HG03039 (cell line): ENCODE measurements around the gene IDI2.
"Not testable (repeated sequence)": the region's sequence is repeated elsewhere in the genome, so short reads cannot be mapped to it uniquely, and the experiment has no call there.

Source experiments
- ATAC-seq: cut with Tn5 transposase; IDR thresholded peaks from one replicate; pipeline ENCODE4 v1.9.1; 2021; ENCODE audit warnings: mild to moderate bottlenecking, moderate library complexity; ENCODE audit not compliant: unreplicated experiment

Gene IDI2

DNA sequence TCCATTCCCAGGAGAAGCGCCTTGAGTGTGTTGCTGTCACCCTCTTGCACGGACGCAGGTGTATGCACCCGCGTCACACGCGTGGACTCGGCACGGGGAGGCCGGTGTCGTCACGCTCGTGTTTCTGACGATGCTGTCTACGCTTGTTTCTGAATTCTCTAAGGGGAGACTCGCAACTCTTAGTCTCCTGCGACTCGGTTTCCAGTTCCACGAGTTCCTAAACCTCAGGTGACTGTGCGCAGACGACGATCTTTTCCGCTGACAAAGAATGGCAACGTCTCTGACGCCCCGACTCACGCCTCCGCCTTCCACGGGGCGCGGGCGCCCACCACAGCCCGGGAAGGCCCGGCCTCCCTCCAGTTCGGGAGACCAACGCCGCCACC, 22.7 kb upstream of the IDI2 start:
- no peak for ATAC-seq

- no peak for ATAC-seq
Observed at GRCh38 chr10:1047937-1048336, 22.3 kb upstream of the IDI2 start.

GRCh38 chr10:1045415-1045814, 19.8 kb upstream of the IDI2 start:
- no peak for ATAC-seq

DNA sequence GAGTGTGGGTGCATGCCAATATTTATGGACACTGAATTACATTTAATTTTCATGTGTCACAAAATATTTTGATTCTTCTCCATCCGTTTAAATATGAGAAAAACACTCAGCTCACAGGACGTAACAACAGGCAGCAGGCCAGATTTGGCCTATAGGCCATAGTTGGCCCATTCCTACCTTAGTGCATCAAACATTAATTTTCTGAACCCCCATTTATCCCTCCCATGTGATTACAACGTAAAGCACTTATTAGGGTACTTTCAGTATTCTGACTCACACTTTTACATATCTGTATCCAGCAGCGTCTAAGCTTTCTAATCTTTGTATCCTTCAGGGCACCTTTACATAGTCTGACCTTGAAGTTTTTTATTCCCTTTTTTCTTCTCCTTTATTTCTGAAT, 19.3 kb upstream of the IDI2 start:
- ATAC-seq = no peak

DNA sequence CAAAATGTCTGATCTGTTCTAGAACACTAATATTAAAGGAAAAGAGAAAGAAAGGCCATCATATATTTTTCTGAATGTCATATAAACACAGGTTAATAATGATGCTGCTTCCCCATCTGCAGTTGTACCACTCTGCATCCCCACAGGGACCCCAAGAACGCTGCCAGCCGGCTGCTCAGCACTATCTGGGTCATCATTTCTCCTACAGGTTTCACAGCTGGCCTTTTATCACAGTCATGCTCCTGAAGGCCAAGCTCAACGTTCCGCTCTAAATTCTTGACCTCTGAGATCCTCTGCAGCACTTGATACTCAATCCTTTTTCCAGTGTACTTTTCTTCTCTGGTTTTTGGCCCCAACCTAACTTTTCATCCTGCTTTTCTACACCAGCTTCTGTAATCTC, 18.5 kb upstream of the IDI2 start:
- ATAC-seq = no peak

DNA sequence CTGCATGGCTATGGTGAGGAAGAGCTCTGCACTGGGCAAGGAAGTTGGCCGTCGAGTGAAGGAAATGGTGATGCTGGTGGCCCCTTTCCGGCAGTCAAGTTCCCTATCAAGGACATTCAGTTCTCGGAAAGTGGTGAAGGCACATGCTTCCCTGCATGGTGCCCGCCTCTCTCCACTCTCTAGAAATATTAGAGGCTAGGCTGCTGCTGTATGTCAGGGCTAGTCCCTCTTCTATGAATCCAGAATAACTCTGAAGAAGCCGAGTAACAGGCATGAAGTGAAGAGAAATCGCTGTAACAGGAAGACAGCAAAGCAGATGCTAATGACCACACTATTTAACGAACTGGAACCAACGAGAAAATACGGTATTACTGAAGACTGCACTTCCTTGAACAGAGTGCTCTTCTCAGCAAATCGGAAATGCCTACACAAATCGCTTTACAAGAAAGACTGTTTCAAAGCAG, 17.9 kb upstream of the IDI2 start:
- ATAC-seq = peak; percentile 43

DNA sequence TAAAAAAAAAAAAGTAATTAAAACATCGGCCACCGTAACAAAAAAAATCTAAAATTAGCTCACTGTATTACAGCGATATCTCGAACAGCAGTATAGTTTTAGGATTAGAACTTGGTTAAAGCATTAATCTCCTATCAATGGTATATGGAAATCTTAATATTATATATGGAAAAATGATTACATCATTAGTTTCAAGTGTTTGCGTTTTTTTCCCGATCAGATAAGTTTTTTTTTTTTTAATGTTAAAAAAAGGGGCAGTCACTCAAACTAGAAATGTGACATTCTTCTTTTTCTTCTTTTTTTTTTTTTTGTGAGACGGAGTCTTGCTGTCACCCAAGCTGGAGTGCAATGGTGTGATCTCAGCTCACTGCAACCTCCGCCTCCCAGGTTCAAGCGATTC, 15.9 kb upstream of the IDI2 start:
- ATAC-seq = no peak

GRCh38 chr10:1040133-1040532, 14.5 kb upstream of the IDI2 start:
- ATAC-seq = no peak

DNA sequence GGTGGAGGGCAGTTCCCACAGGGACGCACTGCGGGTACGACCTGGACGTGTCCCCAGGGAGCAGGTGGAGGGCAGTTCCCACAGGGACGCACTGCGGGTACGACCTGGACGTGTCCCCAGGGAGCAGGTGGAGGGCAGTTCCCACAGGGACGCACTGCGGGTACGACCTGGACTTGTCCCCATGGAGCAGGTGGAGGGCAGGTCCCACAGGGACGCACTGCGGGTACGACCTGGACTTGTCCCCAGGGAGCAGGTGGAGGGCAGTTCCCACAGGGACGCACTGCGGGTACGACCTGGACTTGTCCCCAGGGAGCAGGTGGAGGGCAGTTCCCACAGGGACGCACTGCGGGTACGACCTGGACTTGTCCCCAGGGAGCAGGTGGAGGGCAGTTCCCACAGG, 13.1 kb upstream of the IDI2 start:
- not testable (repeated sequence) for ATAC-seq

- no peak for ATAC-seq
Observed at GRCh38 chr10:1037098-1037497, 11.4 kb upstream of the IDI2 start.

GRCh38 chr10:1036341-1036791, 10.7 kb upstream of the IDI2 start:
- ATAC-seq = peak; percentile 83

DNA sequence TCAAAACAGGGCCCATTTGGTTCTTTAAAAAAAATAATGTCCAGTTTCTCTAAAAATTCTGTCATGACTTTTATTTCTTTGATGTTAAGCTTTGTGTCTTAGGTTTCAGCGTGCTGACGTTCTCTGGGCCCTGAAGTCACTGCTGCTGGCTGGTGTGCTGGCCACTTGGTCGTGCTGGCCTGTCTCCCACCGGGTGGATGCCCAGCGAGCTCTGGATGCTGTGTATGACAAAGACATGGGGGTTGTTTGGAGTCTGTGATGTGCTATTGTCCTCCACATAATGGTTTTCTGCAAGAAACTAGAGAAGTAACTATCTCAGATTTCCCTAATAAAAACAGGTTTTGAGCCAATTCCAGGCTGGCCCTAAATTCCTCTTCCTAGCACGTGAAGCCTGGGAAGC, 9.5 kb upstream of the IDI2 start:
- ATAC-seq = no peak

DNA sequence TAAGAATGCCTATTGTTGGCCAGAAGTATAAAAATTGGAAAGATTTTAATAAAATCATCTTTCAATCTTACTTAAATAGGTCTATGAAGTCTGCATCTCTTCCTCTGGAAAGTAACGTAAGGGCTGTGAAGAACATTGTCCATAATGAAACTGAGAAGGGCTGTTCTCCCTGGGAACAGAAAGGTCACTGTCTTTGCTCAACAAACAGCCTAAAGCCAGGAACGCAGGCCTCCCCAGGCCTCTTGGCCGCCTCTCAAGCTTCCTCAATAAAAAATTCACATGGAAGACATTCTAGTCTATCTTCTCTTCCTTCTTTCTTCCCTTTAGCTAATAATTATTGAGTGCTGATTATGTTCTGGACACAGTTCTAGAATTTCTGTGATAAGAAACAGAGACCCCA, 9.1 kb upstream of the IDI2 start:
- no peak for ATAC-seq

DNA sequence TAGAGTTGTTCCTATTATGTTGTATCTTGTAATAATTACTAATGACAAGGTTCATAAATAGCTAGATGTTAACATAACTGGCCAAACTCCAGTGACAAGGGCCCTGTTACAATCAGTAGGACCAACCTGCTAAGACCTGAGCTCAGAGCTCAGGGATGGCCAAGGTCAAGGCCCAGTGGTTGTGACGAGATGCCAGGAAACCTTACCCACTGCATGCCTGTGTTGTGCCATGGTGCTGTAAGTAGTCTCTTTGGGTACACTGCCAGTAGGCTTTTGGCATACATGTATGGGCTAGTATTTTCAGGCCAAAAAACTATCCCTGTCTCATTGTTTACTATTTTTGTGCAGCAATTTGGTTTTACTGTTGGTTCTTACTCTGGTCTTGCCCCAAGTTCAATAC, 7.9 kb upstream of the IDI2 start:
- no peak for ATAC-seq

GRCh38 chr10:1029838-1030237, 4.2 kb upstream of the IDI2 start:
- no peak for ATAC-seq

DNA sequence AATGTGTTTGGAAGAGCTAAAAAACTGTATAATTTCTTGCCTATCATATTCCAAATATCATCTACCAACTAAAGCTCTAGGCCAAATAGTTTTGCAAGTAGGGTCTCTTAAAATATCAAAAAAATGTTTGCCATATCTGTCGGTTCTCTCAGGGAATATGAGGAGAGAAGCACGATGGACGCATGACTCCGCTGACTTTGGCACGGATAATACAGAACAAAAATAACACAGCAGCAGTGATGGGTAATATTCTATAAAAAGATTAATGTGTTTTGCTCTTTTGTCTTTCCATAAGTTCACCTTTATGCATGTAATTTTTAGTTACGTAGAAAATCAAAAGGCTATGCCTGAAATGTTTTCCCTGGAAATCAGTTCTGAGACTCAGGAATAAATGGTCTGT, 919 bp upstream of the IDI2 start:
- no peak for ATAC-seq

- no peak for ATAC-seq
Observed at GRCh38 chr10:1024103-1024502, 1.6 kb downstream of the IDI2 start.

DNA sequence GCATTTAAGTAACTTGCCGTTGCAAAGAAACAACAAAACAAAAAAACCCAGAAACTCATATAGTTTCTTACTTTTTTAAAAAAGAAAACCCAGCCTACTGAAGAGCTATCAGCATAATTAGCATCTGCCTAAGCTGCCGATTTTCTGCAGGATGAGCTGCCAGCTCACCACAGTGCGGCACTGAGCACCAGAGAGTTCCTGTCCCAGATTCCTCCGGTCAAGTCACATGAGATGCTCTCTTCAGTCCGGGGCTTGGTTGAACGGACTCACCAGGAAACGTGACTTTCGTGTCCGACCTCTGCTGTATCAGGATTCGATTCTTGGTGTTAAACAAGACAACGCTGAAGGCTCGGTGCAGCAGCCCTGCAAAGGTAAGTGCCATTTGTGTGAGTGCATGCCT, 3.2 kb downstream of the IDI2 start:
- ATAC-seq = no peak

DNA sequence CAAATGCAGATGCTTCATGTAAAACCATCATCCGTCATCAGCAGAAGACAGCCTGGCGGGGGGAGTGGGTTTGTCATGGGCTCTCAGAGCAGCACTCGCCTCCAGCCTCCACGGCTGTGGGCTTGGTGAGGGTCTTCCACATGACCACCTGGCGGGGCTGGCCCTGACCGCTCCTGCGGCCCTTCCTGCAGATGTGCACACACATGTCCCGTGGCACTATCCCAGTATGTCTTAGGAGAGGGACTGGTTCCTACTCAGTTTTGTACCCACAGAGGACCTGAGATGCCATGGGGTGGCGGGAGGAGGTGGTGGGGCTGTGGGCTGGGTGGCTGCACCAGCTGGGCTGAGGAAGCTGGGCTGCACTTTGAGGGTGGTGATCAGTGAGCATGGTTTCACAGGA, 4.7 kb downstream of the IDI2 start:
- no peak for ATAC-seq

GRCh38 chr10:1020460-1020859, 5.2 kb downstream of the IDI2 start:
- ATAC-seq = no peak

- no peak for ATAC-seq
Observed at GRCh38 chr10:1019362-1019761, 6.3 kb downstream of the IDI2 start.

DNA sequence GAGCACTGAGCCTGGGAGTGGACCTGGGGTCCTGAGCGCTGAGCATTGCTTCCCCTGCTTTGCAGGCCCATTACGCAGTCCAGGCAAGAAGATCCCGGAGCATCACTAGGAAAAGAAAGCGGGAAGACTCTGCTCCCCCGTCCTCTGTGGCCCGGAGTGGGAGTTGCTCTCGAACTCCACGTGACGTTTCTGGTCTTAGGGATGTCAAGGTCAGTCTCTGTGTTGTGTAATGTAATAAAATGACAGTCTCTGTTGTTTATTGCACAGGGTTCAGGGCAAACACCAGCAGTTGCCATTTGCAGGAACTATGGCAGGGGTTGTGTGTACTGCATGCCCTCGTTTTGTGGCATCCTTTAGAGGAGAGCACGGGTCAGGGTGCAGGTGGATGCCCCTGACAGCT, 10.0 kb downstream of the IDI2 start:
- no peak for ATAC-seq

DNA sequence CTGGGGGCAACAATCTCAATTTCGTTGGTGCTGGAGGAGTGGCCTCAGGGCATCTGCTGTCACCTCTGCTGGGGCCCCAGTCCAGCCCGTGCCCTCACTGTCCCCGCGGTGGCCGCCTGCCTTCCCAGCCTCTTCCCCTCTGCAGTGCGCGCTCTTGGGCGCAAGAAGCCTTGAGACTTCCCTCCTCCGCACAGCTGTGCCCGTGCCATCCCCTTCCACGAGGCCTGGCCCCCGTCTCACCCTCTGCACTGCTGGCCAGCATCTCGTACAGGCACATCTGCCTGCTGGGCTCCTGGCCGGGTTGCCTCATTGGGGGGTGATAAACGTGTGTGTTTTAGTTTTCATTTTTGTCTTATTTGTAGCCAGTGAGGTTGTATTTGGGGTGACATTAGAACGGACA, 14.0 kb downstream of the IDI2 start:
- no peak for ATAC-seq

DNA sequence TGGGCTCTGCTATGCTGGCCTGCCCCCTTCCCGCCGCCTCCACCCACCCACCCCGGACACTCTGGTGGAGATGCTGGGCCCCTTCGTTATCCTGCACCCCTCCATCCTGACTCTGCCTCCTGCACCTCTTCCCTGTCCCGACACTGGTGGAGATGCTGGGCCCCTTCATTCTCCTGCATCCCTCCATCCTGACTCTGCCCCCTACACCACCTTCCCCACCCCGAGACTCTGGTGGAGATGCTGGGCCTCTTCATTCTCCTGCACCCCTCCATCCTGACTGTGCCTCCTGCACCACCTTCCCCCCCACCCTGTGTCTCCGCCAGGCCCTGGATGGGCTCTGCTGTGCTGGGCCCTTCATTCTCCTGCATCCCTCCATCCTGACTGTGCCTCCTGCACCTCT, 15.0 kb downstream of the IDI2 start:
- ATAC-seq = no peak
